Prostate gland (tissue), 2 donors: Measurements from ENCODE around the gene GCNT2. TPM values are rescaled to one million over a fixed set of nuclear protein-coding genes. Genes with fewer than 3 reads are reported as not detected.

Experiments used
- DNase-seq: peaks from one replicate; pipeline ENCODE4 v3.0.0-alpha.2; 2019; ENCODE audit warnings: low spot score
- H3K27ac ChIP-seq, 2 donors: fragments of 200-600 bp; sonication (generic); 2 replicates each; pipeline ENCODE4 v1.5.1; 2017 to 2019
- H3K27me3 ChIP-seq: fragments of 200-600 bp; sonication (generic); replicated peaks from 2 replicates; pipeline ENCODE4 v1.5.1; 2019; ENCODE audit not compliant: insufficient read depth
- H3K36me3 ChIP-seq, 2 donors: fragments of 200-600 bp; sonication (generic); 1 replicate in 1 of 2; 2 replicates in 1 of 2; pipeline versions ENCODE4 v1.5.1 to v1.8.1; 2017 to 2019
- H3K4me1 ChIP-seq: fragments of 200-600 bp; sonication (generic); replicated peaks from 2 replicates; pipeline ENCODE4 v1.5.1; 2019
- H3K4me3 ChIP-seq, 2 donors: fragments of 200-600 bp; sonication (generic); 2 replicates each; pipeline ENCODE4 v1.5.1; 2017 to 2019
- H3K9me3 ChIP-seq: fragments of 200-600 bp; sonication (generic); 2 replicates; pipeline ENCODE4 v1.5.1; 2017
- POLR2A ChIP-seq: fragments of 450-650 bp; IDR thresholded peaks from one replicate; pipeline ENCODE4 v1.6.1; 2016; ENCODE audit warnings: antibody characterized with exemption, mild to moderate bottlenecking
- POLR2AphosphoS5 ChIP-seq: sonication (generic); formaldehyde crosslinking; IDR thresholded peaks from one replicate; pipeline ENCODE4 v1.6.1; 2017; ENCODE audit warnings: antibody characterized with exemption
- WGBS: methylation state at CpG from one replicate; pipeline ENCODE4 v1.1.5; 2018; 5-methylcytosine and 5-hydroxymethylcytosine counted together
- intact Hi-C: fragments of 100-400 bp; cut with DNase I; formaldehyde crosslinking; loops from one replicate; pipeline ENCODE4 v1.14.2; 2022
- total RNA-seq, 2 donors: library from RNA; depleted of rRNA; stranded (reverse); fragments of >200 nt; gene quantifications; one replicate each; pipeline ENCODE4 v1.1.0, GENCODE V29; 2016
- TF ChIP-seq, protein P1 (sequence below), 4 experiments: fragments of 200-600 bp in 2 of 4; fragments of 450-650 bp in 2 of 4; sonication (generic) in 2 of 4; IDR thresholded peaks; 1 replicate in 3 of 4; 2 replicates in 1 of 4; pipeline ENCODE4 v1.5.1; 2016 to 2019; ENCODE audit warnings: antibody characterized with exemption in 4 of 4, mild to moderate bottlenecking in 2 of 4, moderate library complexity in 2 of 4

Gene GCNT2
- total RNA-seq, 2 donors from 2014 or later = 22.9 to 58.2 TPM

GRCh38 chr6:10555625-10556309 is 34.6 kb downstream of the GCNT2 start:
- H3K9me3 ChIP-seq = no peaks in the 10 kb centered on the region
- TF ChIP-seq, protein P1, sequence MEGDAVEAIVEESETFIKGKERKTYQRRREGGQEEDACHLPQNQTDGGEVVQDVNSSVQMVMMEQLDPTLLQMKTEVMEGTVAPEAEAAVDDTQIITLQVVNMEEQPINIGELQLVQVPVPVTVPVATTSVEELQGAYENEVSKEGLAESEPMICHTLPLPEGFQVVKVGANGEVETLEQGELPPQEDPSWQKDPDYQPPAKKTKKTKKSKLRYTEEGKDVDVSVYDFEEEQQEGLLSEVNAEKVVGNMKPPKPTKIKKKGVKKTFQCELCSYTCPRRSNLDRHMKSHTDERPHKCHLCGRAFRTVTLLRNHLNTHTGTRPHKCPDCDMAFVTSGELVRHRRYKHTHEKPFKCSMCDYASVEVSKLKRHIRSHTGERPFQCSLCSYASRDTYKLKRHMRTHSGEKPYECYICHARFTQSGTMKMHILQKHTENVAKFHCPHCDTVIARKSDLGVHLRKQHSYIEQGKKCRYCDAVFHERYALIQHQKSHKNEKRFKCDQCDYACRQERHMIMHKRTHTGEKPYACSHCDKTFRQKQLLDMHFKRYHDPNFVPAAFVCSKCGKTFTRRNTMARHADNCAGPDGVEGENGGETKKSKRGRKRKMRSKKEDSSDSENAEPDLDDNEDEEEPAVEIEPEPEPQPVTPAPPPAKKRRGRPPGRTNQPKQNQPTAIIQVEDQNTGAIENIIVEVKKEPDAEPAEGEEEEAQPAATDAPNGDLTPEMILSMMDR (IDR thresholded peaks at IDR 0.05) = no peak
- TF ChIP-seq POLR2A (no peak), POLR2AphosphoS5 (peak; percentile 74)
- intact Hi-C loops = loop anchor here (5.0 kb wide), 1 partner anchor 57 kb away; no protein-coding TSS in a partner anchor
- no peaks in the 10 kb centered on the region for H3K27me3 ChIP-seq
- peaks cover 7% of the 10 kb centered on the region for H3K4me1 ChIP-seq
- WGBS = 13% methylated on average over 22 of the region's 22 CpGs
- peak; percentile 88 for DNase-seq
- no peaks in the 10 kb centered on the region for H3K36me3 ChIP-seq
- H3K4me3 ChIP-seq = peak overlapping the region; percentile 25 to 28
- H3K27ac ChIP-seq = peak overlapping the region; percentile 69 to 76

- TF ChIP-seq, protein P1 (IDR thresholded peaks at IDR 0.05) = no peak
- no peak for TF ChIP-seq POLR2A
- no peak for TF ChIP-seq POLR2AphosphoS5
- WGBS = 32% methylated on average over 6 of the region's 6 CpGs
- H3K27me3 ChIP-seq = no peaks in the 10 kb centered on the region
- peak overlapping the region; percentile 25 to 28 for H3K4me3 ChIP-seq
- H3K27ac ChIP-seq = peak overlapping the region; percentile 69 to 76
- H3K9me3 ChIP-seq = no peaks in the 10 kb centered on the region
- H3K4me1 ChIP-seq = peaks cover 7% of the 10 kb centered on the region
- H3K36me3 ChIP-seq = no peaks in the 10 kb centered on the region
- intact Hi-C loops = loop anchor here (5.0 kb wide), 1 partner anchor 56 kb away; no protein-coding TSS in a partner anchor
- DNase-seq = no peak
Observed at GRCh38 chr6:10556589-10556988, 35.4 kb downstream of the GCNT2 start.

DNA sequence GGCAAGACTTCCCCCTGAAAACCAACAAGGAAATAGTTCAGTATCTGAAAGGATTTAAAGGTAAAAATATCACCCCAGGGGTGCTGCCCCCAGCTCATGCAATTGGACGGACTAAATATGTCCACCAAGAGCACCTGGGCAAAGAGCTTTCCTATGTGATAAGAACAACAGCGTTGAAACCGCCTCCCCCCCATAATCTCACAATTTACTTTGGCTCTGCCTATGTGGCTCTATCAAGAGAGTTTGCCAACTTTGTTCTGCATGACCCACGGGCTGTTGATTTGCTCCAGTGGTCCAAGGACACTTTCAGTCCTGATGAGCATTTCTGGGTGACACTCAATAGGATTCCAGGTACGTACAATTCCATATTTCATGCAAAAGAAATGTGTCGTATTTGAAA is 35.8 kb downstream of the GCNT2 start:
- Histone ChIP-seq H3K9me3 (no peaks in the 10 kb centered on the region), H3K4me3 (no peak overlapping the region), H3K27ac (peak overlapping the region in 1 of 2 donors; percentile 38), H3K36me3 (no peaks in the 10 kb centered on the region), H3K4me1 (peaks cover 7% of the 10 kb centered on the region), H3K27me3 (no peaks in the 10 kb centered on the region)
- WGBS = 59% methylated on average over 6 of the region's 6 CpGs
- intact Hi-C loops = loop anchor here (5.0 kb wide), 1 partner anchor 55 kb away; no protein-coding TSS in a partner anchor
- no peak for DNase-seq
- TF ChIP-seq POLR2AphosphoS5 = no peak
- no peak for TF ChIP-seq POLR2A
- TF ChIP-seq, protein P1 (IDR thresholded peaks at IDR 0.05) = no peak

GRCh38 chr6:10557913-10558312 is 36.8 kb downstream of the GCNT2 start:
- Histone ChIP-seq H3K36me3 (no peaks in the 10 kb centered on the region), H3K4me1 (peaks cover 7% of the 10 kb centered on the region), H3K27ac (peak overlapping the region in 1 of 2 donors; percentile 38), H3K4me3 (peak overlapping the region in 1 of 2 donors; percentile 9), H3K9me3 (no peaks in the 10 kb centered on the region), H3K27me3 (no peaks in the 10 kb centered on the region)
- TF ChIP-seq, protein P1 (IDR thresholded peaks at IDR 0.05) = no peak
- TF ChIP-seq POLR2AphosphoS5 = no peak
- TF ChIP-seq POLR2A = no peak
- DNase-seq = no peak
- intact Hi-C loops = loop anchor here (5.0 kb wide), 1 partner anchor 54 kb away; no protein-coding TSS in a partner anchor

DNA sequence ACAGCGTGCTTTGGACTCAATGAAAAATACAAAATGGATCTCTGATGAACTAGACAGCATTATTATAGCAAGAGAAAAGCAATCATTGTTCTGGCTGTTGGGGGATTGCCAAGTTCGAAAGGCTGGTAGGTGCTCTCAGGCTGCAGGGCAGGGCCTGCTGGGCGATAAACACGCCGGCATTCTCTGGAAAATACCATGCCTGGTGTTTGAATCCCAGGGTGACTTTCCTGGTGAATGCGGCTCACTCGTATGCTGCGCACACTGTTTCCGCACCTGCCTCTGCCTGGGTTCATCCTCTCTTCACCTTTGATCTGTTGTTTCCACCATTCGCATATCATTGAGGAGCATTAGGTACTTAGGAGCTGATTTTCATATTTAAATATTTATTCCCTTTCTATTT is 37.4 kb downstream of the GCNT2 start:
- WGBS = 62% methylated on average over 10 of the region's 10 CpGs
- H3K27ac ChIP-seq = peak overlapping the region in 1 of 2 donors; percentile 13
- intact Hi-C loops = loop anchor here (5.0 kb wide), 1 partner anchor 54 kb away; no protein-coding TSS in a partner anchor
- peak; percentile 16 for DNase-seq
- TF ChIP-seq, protein P1 (IDR thresholded peaks at IDR 0.05) = no peak
- TF ChIP-seq POLR2AphosphoS5 = peak; percentile 9
- TF ChIP-seq POLR2A = no peak
- H3K4me3 ChIP-seq = peak overlapping the region in 1 of 2 donors; percentile 9
- H3K36me3 ChIP-seq = no peaks in the 10 kb centered on the region
- H3K27me3 ChIP-seq = no peaks in the 10 kb centered on the region
- peaks cover 7% of the 10 kb centered on the region for H3K4me1 ChIP-seq
- no peaks in the 10 kb centered on the region for H3K9me3 ChIP-seq
